NCI-H1417 (cell line): Measurements from ENCODE around the gene CYBA.
A peak's percentile ranks its signal among the peaks of the same experiment; 100 is the strongest.
"Not testable (repeated sequence)": the region's sequence is repeated elsewhere in the genome, so short reads cannot be mapped to it uniquely, and the experiment has no call there.

Experiments used
- DNase-seq, 3 experiments: peaks; one replicate each; lab custom pipeline; 2025; lab: John Stamatoyannopoulos, UW

Gene CYBA

GRCh38 chr16:88686439-88687253 lies 35.8 kb upstream of the CYBA start, which contains the start of gene SNAI3:
TSS of gene SNAI3 (minus strand) at chr16:88686507. CDS start at chr16:88686406, 101 bp downstream.
- DNase-seq = peak; percentile 71 to 80 (median 78)

- DNase-seq = peak in 1 of 3 experiments; percentile 38
These were observed 35.2 kb upstream of the CYBA start for GRCh38 chr16:88686062-88686438.

DNA sequence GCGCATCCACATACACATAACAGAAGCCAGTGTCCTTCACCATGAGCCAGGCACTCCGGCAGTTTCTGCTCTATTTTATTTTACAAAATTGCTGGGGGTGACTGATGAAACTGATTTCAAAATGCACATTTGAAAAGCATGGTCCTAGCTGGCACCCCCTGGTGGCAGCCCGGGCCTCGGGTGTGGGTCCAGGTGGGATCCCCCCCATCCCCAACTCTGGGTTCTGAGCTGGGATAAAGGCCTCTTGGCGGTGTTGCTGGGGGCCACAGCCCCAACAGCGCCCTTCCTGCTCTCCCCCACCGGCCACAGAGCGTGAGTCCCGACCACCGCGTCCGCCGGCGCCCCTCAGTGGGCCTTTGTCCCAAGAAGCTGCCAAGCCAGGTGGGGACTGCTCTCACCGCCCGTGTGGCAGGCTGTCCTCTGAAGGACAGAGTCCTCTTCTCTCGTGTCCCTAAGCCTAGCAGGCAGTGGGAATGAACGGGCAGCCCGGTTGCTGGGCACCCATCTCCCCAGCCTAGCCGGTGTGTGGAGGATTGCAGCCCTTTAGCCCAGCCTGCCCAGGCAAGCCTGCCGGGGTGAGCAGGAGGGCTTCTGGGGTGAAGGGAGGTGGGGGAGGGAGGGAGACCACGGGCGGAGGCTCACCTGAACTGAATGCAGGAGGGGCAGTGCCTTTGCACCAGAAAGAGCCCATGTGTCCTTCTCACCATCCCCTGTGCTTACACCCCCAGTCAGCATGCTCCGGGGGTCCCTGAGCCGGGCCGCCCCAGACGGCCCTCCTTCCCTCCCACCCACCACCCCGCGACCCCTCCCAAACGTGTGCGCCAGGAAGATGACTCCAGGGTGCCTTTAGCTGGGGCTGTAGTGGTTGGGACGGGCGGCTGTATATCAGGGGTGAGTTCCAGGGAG lies 34.6 kb upstream of the CYBA start:
- peak in 2 of 3 experiments; percentile 9 to 11 for DNase-seq

DNA sequence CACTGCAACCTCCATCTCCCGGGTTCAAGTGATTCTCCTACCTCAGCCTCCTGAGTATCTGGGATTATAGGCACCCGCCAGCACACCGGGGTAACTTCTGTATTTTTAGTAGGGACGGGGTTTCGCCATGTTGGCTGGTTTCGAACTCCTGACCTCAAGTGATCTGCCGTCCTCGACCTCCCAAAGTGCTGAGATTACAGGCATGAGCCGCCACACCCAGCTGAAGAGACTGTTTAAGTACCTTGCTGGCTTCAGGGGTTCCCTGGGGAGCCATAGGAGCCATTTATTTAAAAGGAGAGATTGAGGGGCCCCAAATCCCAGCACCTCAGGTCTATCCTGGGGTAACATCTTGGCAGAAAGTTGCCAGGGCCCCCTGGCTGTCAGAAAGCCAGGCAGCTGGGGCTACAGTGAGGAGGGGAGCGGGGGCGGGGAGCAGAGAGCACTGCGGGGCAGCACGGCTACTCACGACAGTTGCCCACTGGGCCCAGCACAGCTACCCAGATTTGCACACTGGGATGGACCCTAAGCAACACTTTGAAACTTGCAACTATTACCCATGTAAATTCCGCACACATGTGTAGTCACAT lies 33.8 kb upstream of the CYBA start:
- DNase-seq = no peak

DNA sequence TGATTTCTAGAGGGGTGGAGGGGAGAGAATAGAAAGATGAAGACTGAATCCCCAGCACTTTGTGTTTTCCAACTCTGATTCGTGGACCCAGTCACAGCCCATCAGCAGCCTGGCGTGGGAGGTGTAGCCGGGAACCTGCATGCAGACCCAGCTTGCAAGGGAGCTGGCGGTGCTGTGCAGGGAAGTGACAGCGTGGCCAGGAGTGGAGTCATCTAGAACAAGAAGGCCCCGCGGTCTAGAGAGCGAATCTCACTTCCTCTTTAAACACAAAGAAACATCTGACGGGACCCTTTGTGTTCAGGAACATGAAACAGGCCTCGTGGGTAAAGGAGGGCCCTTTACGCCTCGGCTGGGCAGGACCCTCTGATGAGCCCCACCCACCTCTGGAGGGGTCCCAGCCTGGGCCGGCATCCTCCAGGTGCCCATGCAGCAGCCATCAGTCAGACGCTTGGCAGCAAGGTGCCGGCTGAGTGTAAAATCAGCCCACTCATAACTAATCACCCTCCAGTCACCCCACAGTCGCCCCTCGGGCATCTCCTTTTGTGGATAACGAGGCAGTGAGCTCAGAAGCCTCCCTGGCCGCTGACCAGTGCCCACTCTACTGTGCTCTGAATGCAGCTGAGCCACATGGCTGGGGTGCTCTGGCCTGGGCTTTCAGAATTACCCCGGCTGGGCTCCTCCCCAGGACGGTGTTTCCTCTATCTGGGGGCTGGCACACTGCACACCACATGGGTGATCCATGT lies 31.0 kb upstream of the CYBA start:
- DNase-seq = no peak

DNA sequence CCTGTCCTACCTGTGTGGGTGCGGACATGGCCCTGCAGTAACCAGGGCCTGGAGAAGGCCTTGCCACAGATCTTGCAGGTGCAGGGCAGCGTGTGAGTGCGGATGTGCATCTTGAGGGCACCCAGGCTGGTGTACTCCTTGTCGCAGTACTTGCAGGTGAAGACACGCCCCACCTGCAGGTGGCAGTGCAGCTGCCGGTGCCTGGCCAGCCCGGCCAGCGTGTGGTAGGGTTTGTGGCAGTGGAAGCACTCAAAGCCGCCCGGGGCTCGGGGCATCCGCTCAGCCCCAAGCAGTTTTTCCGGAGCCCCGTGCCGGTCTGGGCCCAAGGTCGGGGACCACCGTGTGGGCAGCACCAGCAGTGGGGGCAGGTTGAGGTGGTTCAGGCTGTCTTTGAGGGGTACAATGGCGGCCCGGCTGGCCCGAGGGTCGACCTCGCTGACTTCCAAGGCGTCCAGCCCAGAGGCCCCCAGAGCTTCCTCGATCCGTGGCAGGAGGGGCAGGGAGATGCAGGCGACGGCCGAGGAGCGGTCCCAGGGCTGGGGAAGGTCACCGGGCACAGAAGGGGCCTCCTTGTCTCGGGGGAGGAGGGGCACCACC lies 30.3 kb upstream of the CYBA start:
- DNase-seq = no peak

DNA sequence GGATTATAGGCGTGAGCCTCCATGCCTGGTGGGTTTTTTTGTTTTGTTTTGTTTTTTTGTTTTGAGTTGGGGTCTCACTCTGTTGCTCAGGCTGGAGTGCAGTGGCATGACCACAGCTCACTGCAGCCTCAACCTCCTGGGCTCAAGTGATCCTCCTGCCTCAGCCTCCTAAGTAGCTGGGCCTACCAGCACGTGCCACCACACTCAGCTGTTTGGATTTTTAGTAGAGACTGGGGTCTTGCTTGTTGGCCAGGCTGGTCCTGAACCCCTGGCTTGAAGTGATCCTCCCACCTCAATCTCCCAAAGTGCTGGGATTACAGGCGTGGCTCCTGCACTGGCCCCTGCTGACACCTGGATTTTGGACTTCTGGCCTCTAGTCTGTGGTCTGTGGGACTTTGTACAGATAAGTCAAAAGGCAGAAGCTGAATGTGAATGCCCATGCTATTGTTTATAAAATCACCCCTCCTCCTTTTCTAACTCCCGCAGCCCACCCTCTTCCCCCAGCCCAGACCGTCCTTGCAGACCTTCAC lies 29.8 kb upstream of the CYBA start:
- no peak for DNase-seq

GRCh38 chr16:88678224-88678979 lies 27.5 kb upstream of the CYBA start:
- no peak for DNase-seq

DNA sequence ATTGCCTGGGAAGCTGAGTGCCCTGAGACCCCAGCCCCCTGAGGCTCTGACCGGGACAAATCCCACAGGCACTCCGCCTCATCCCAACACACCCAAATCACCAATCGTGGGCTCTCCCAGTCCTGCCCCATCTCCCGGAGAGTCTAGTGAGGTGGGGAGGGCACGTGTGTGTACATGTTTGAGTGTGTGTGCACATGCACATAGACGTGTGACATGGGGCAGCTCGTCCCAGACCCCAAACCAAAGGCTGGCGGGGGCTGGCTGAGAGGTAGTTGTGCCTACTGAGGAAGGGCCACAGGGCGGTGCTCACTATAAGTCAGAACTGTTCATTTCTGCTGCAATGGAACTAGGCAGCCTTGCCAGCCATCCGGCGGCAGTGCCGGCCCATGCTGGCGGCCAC lies 26.9 kb upstream of the CYBA start:
- DNase-seq = no peak

- DNase-seq = no peak
These were observed 25.8 kb upstream of the CYBA start for GRCh38 chr16:88676502-88677242.

GRCh38 chr16:88673716-88674379 lies 23.0 kb upstream of the CYBA start:
- no peak for DNase-seq

DNA sequence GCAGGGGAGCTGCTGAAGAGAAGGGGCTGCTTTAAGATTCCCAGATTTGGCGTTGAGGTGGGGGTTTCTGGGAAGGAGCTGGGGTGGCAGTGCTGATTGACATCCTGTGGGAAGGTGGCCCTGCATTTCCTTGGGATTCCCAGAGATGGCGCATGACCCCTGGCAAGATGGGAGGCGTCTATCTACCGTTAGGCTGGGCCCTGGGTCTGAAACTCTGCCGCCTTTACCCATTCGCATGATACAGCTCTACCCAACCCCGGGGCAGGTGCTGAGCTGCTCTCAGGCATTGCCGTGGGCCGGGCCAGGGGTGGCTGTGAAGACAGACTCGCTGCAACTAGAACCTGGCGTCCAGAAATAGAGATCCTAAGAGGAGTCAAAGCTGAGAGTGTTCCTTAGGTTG lies 21.9 kb upstream of the CYBA start:
- DNase-seq = no peak

- no peak for DNase-seq
These were observed 21.0 kb upstream of the CYBA start for GRCh38 chr16:88671806-88672205.

DNA sequence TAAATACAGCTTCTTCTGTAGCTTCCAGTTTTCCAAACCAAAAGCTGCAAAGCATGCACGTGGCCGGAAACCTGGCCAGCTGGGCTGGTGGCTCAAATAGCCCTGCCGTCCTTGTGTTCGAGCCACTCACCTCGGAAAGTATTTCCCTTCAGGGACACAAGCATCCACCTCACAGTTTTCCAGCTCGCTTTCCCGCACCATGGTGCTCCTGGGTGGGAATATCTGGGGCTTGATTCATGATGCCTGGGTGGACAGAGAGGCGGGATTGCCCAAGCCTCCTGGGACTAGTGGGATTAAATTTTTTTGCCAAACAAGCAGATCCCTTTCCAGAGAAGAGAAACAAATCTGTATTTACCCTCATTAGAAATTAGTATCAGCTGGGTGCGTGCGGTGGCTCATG lies 19.1 kb upstream of the CYBA start:
- DNase-seq = no peak

GRCh38 chr16:88669493-88669892 lies 18.6 kb upstream of the CYBA start:
- not testable (repeated sequence) for DNase-seq

DNA sequence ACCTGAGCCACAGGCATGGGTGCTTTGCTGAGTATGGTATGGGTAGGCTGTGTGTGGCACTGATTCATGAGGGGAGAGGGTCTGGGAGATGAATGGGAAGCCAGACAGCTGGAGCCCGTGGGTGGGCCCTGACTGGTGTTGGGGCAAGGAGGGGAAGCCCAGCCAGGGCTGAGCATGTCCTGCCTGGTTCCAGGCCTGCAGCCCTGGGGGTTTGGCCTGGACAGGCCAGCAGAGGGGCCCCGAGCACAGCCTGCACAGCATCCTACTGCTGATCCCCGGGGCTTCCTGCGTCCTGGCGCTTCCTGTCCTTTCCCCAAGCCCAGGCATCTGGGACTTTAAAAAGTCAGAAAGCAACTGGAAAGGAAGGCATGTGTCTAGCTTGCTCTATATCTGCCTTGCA lies 16.6 kb upstream of the CYBA start:
- DNase-seq = no peak

DNA sequence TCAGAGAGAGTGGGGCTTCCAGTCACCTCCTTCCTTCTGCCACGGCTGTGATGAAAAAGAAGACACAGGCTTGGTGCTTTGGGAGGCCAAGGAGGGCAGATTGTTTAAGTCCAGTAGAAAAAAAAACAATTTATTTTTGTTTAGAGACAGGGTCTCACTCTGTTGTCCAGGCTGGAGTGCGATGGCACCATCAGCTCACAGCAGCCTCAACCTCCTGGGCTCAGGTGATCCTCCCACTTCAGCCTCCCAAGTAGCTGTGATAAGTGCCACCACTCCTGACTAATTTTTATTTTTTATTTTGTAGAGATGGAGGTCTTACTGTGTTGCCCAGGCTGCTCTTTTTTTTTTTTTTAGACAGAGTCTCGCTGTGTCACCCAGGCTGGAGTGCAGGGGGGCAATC lies 14.7 kb upstream of the CYBA start:
- no peak for DNase-seq

- DNase-seq = no peak
These were observed 14.3 kb upstream of the CYBA start for GRCh38 chr16:88665148-88665547.
